RWPE1 (cell line): Measurements from ENCODE around the gene ISG20L2.

Experiments used
- CTCF ChIA-PET: fragments of 350-600 bp; sonication (Branson Sonifier 250); formaldehyde crosslinking; extraction: SDS; loops from one replicate; lab custom pipeline; 2021; lab: Yijun Ruan, JAX
- POLR2A ChIA-PET: fragments of 400-600 bp; formaldehyde crosslinking; extraction: SDS; loops from one replicate; lab custom pipeline; 2020; ENCODE audit warnings: antibody characterized with exemption; ENCODE audit not compliant: low non-redundant PET; lab: Yijun Ruan, JAX
- DNase-seq: peaks from one replicate; pipeline ENCODE4 v3.0.0; 2012; ENCODE audit warnings: low spot score
- H3K27ac ChIP-seq: fragments of 450-650 bp; 2 replicates; pipeline ENCODE4 v1.5.1; 2017
- CTCF ChIP-seq: fragments of 450-650 bp; conservative IDR thresholded peaks from 2 replicates; pipeline ENCODE4 v1.5.1; 2017; ENCODE audit warnings: low read depth, mild to moderate bottlenecking

The ISG20L2 gene

GRCh38 chr1:156707417-156708217 is 20.9 kb downstream of the ISG20L2 start:
- peak overlapping the region; percentile 95 for H3K27ac ChIP-seq
- POLR2A ChIA-PET, result interaction anchor here (0.7 kb wide), 1 partner anchor 46 kb away, joined by 7 read pairs; no protein-coding TSS in a partner anchor
- DNase-seq, result no peak

GRCh38 chr1:156706657-156707416 is 21.7 kb downstream of the ISG20L2 start:
- CTCF ChIA-PET, result interaction anchor here (0.9 to 17.0 kb wide), 7 partner anchors 8 to 105 kb away, joined by 3 to 225 read pairs (median 6); partner anchors contain the start of genes ISG20L2 and METTL25B
- POLR2A ChIA-PET, result interaction anchor here (0.7 kb wide), 1 partner anchor 45 kb away, joined by 7 read pairs; no protein-coding TSS in a partner anchor
- TF ChIP-seq CTCF, result no peak
- no peak for DNase-seq
- peak overlapping the region; percentile 95 for H3K27ac ChIP-seq

More at GRCh38 chr1:156707417-156708217, 20.9 kb downstream of the ISG20L2 start:
- no peak for TF ChIP-seq CTCF
- CTCF ChIA-PET, result interaction anchor here (0.5 to 17.0 kb wide), 4 partner anchors 15 to 104 kb away, joined by 3 to 225 read pairs (median 17); partner anchors contain the start of genes ISG20L2 and METTL25B

GRCh38 chr1:156705918-156706656 is 22.5 kb downstream of the ISG20L2 start:
- H3K27ac ChIP-seq, result peak overlapping the region; percentile 95
- peak; percentile 87 for TF ChIP-seq CTCF
- POLR2A ChIA-PET, result interaction anchor here (1.5 kb wide), 1 partner anchor 14 kb away, joined by 5 read pairs; no protein-coding TSS in a partner anchor
- CTCF ChIA-PET, result interaction anchor here (0.6 to 17.0 kb wide), 13 partner anchors 9 to 1203 kb away, joined by 3 to 225 read pairs (median 3); partner anchors contain the start of genes ISG20L2 and METTL25B
- DNase-seq, result no peak

- ChIA-PET POLR2A (interaction anchor here (1.5 kb wide), 1 partner anchor 14 kb away, joined by 5 read pairs; no protein-coding TSS in a partner anchor), CTCF (interaction anchor here (0.6 to 17.0 kb wide), 13 partner anchors 10 to 1203 kb away, joined by 3 to 225 read pairs (median 3); partner anchors contain the start of genes ISG20L2 and METTL25B)
- DNase-seq, result no peak
- H3K27ac ChIP-seq, result peak within 1 kb of the TSS; percentile 95
- no peak for TF ChIP-seq CTCF
Observed at GRCh38 chr1:156705321-156705917, 23.1 kb downstream of the ISG20L2 start, which contains the start of gene CRABP2. TSS of gene CRABP2 (minus strand) at chr1:156705583. CDS start at chr1:156705446, 137 bp downstream.

- no peak for TF ChIP-seq CTCF
- H3K27ac ChIP-seq, result peak overlapping the region; percentile 95
- CTCF ChIA-PET, result interaction anchor here (1.1 to 17.0 kb wide), 5 partner anchors 10 to 22 kb away, joined by 3 to 225 read pairs (median 6); partner anchors contain the start of genes ISG20L2 and METTL25B
- POLR2A ChIA-PET, result interaction anchor here (1.5 kb wide), 1 partner anchor 13 kb away, joined by 5 read pairs; no protein-coding TSS in a partner anchor
- DNase-seq, result peak; percentile 79
Observed at GRCh38 chr1:156704930-156705320, 23.6 kb downstream of the ISG20L2 start.
